ENCODE data around the gene WDR27.

WDR27 gene

DNA sequence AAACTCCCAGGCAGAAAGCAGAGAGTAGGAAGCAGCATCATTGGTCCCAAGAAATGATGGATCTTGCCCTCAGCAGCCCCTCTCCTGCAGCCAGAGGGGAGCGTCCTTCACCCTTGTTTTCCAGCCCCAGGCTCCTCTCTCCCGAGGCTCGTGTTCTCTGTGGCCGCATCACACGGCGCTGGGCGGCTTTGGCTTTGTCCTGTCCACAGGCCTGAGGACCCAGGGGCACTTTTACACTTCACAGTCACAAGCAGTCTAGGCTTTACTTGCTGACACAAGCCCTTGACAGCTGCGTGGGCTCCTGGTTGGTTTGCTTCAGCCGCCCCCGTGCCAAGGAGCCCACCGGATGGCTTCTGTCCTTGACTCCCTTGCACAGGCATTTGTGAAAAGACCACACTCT, 272.8 kb downstream of the WDR27 start:
- no peak for DNase-seq (ENCODE audit: low read depth)

DNA sequence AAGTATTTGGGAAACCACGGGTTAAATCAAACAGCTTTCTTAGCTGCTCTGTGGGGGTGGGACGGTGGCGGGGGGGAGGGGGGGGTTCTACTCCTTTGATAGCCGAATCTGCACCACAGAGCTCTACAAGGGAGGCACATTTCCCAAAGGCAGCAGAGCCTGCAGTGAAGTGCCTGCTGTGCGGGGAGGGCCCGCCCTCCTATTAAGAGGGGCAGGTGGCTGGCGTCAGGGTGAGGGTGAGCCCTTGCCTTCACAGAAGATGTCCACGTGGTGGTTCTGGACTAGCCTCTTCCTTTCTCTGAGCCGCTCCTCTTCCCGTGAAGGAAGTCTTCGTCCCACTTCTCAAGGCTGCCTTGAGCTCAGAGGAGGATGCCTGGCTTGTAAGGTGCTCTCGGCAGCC, 273.3 kb downstream of the WDR27 start:
- no peak for DNase-seq (ENCODE audit: low read depth)

DNA sequence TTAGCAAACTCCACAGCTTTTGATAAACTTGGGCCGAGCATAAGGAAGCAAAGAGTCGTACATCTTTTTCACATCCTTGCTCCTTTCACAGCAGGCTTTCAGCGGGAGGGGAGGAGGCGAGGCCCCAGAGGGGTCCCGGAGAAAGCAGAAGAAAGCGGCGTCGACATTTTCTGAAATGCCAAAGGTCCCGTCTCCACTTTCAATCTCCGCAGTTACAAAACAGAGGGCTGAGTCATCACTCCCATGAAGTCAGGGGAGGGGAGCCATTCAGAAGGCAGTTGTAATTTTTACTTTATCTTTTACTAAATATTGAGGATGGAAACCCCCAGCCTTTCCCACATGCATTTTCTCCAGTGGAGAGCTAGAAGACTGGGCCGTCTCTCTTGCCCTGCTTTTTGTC, 274.0 kb downstream of the WDR27 start:
- peak; percentile 71 for DNase-seq (ENCODE audit: low read depth)

DNA sequence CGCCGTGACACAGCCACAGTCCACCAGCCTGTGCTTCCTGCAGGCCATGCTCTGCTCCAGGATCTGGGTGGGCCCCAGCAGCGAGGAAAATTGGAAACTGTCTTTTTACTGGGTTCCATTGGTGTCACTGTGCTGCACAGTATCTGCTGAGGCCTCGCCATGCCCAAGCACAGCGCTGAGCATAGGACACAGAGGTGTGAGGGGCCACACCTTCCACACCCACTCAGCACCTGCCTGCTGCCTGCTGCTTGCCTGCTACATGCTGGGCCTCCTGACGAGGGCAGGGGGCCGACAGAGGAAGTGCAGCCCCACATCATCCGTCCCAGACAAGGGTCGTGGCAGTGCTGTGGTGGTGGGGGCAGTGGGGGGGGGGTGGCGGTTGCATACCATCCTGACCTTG, 275.2 kb downstream of the WDR27 start:
- no peak for DNase-seq (ENCODE audit: low read depth)

DNA sequence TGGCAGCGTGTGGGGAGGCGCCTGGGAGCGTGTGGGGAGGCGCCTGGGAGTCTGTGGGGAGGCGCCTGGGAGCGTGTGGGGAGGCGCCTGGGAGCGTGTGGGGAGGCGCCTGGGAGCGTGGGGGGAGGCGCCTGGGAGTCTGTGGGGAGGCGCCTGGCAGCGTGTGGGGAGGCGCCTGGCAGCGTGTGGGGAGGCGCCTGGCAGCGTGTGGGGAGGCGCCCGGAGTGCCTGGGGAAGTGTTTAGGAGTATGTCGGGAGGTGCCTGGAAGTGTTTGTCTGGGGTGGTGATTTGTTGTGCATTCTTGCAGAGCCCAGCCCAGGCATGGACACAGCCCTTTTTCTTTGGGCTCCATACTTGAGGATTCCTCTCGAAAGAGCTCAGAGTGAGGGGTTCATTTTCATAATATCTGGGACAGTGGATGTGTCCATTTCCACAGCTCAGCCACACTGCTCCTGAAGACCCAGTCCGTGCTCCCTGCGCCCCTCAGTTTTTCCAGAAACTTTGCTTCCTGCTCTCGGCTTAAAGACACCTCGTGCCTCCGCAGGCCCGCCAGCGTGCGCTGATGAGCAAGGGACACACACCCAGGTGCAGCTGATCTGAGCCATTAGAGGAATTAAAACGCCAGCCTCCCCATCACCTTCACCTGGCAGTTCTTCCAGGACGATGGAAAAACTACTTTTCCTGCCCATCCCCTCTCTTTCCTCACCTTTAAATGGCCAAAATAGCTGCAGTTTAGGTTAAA, 276.0 kb downstream of the WDR27 start:
- no peak for DNase-seq (ENCODE audit: low read depth)

DNA sequence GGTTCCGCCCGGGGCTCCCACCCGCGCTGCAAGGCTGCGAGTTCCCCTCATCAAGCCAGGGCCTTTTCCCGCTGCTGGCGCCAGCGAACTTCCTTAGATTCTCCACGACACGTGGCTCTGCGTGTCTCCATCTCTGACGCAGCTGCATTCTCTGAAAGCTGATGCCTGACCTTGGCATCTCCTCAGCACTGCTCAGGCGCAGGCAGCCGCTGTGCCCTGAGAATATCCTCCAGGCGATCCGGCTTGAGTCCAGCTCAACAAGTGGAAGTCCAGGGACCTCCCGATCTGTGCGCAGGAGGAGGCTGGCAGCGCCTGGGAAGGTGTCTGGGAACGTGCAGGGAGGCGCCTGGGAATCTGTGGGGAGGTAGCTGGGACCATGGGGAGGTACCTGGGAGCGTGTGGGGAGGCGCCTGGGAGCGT, 277.0 kb downstream of the WDR27 start:
- peak; percentile 88 for DNase-seq (ENCODE audit: low read depth)

DNA sequence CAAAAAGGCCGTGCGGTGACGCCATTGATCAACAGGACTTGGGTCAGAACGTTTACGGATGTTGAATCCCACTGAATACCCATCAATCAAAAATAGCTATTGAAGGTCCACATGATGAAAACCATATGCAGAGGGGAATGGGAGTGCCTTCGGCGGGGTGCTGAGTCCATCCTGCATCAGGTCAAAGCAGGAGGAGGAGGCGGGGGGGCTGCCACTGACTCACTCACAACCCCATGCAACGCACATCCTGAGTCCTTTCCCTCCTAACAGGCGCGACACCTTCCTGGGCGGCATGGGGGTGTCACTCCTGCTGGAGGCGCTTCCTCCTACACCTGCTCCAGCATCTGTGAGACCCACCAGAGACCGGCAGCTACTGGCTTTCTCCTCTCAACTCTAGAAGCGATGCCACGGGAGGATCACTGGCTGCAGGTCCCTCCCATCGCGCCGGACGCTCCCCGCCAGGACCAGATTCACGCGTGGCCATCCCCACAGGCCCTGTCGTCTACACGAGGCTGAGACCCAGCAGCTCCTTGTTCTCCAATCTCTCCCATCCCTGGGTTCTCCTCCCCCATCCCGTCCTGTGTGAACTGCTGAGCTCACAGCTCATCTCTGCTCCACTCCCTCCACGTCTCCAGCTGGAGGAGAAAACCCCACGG, 277.6 kb downstream of the WDR27 start:
- no peak for DNase-seq (ENCODE audit: low read depth)

DNA sequence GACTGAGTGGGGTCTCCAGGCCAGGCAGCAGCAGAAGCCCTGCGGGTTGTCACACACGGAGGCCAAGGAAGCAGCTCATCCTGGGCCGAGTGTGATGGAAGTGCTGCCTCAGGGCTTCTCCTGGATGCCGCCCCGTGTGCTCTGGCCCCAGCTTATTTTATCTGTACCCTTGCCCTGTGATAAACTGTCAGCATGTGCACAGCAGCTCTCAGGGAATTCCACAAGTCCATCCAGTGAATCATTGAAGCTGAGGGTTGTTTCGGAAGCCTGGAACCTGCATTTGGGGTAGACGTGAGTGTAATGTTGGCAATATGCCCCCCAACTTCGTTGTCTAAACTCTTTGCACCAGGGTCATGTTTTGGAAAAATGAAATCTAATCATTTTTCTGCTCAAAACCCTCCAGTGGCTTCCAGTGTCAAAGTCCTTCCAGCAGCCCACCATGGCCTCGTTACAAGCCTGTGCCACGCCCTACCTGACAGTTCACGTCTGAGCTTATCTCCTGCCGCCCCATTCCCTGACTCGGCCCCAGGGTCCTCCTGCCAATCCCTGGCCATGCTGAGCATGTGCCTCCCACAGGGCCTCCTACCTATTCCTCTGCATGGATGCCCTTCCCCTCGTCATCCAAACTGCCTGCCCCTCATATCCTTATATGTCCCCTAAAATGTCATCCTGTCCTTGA, 280.1 kb downstream of the WDR27 start:
- no peak for DNase-seq (ENCODE audit: low read depth)

DNA sequence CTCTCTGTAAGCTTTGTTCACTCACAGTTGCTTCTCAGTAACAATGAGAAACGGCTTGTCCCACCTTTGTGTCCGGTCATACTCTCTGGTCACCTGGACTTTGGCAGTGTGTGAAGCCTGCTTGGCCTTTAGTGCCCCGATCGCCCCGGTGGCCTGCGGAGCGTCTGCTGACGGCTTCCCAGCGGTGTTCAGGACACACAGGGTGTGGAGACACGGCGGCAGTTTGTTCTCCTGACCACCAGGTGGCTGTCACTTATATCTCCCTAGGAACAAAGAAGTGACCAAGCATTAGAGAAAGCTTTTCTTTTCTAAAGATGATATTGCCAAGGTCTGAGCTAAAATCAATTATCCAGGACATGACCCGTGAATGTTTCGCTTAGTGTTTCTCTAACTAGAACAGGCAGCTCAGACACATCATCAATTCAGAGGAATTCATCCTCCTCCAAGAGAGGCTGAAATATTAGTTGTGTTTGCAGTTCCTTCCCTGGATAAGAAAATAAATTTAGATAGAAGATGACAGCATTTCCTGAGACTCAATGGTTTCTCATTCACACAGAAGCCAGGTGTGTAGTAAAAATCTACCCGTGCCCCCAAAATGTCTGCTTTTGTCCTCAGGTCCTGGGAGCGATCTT, 280.8 kb downstream of the WDR27 start:
- no peak for DNase-seq (ENCODE audit: low read depth)

DNA sequence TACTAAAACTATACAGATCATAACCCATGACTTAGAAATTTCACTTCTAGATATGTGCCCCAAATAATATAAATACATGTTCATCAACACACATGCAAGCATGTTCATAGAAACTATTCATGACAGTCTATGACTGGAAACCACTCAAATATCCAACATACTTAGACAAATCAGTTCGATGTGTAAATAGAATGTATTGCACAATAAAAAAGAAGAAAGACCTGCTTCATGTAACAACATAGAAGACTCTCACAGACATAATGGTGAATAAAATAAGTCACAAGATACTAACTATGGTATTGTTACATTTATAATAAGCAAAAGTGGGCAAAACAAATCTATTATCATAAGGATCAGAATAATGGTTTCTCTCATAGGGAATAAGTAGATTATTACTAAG, 284.7 kb downstream of the WDR27 start:
- no peak for DNase-seq (ENCODE audit: low read depth)

DNA sequence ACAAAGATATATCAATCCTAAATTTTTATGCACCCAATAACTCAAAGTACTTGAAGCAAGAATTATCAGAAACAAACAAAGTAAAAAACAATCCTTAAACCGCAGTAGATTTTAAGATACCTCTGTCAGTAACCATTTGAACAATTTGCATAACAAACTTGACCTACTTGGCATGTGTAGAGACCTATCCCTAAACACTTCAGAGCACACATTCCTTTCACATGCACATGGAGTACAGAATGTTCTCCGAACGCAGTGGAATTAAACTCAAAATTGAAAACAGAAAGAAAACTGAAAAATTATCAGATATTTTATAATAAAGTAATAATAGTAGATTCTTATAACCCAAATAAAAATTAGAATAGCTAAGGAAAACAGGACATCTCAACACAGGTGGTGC, 285.6 kb downstream of the WDR27 start:
- no peak for DNase-seq (ENCODE audit: low read depth)

DNA sequence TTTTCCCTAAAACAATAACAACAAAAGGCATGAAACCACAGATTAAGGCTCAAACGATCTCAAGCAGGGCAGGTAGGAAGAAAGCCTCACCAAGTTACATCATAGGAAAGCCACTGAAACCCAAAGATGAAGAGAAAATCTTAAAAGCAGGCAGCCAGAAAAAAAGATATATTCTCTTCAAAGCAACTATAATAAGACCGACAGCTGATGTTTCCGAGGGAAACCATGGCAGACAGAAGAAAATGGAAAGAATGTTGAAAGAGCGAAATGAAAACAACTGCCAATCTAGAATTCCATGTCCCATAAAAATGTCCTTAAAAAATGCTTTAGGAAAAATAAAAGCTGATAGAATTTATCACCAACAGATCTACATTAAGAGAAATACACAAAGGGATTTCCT, 286.6 kb downstream of the WDR27 start:
- no peak for DNase-seq (ENCODE audit: low read depth)

DNA sequence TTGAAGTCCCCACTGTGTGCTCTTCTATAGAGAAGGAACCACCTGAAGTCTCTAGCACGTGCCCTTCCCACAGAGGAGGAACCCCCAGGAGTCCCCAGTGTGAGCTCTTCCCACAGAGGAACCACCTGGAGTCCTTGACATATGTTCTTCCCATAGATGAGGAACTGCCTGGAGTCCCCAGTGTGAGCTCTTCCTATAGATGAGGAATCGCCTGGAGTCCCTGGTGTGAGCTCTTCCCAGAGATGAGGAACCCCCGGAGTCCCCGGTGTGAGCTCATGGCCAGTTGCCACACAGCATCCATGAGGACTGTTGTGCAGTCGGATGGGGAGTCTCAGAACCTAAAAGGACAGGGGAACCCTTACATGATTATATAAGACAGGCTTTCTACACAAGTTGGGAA, 290.1 kb downstream of the WDR27 start:
- DNase-seq (ENCODE audit: low read depth) = no peak

DNA sequence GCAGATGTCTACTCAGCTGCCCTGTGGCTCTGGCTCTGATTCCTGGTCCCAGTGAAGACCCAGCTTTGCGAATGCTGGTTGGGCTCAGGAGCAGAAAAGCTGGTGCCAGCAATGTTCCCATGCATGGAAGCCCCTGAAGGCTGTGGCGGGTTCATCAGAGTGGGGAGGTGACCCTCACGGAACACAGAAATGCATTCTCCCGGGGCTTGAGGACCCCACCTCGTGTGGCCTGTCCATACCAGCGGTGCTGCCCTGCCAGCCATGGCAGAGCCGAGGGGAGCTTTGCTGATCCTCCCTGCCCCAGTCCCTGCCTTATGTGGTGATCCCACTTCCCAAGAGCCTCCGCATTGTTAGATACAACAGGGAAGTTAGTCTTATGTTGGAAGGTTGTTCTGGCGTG, 290.5 kb downstream of the WDR27 start:
- DNase-seq (ENCODE audit: low read depth) = no peak

DNA sequence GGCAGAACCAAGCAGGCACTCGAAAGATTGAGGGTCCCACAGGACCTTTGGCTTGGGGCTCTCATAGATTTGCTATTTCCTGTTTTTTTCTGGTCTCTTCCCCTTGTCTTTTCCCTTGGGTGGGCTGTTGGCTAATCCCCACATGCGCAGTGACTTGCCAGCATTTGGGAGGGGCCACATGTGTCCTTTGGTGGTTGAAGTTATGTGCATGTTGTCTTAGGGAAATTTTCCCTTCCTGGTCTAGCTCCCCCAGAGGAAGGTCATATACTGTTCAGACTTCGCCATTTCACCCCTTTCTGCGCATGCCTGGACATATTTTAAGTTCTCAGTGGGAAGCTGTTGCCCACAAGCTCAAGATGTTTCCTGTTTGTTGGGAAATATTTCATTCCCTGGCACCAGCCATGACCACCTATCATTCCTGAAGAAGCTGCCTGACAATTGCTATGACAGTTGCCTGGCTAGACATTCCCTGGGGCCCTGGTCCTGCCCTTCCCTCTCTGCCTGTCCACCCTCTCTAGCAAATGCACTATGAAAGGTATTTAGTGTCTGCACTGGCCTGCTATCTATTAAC, 292.0 kb downstream of the WDR27 start:
- peak; percentile 40 for DNase-seq (ENCODE audit: low read depth)

DNA sequence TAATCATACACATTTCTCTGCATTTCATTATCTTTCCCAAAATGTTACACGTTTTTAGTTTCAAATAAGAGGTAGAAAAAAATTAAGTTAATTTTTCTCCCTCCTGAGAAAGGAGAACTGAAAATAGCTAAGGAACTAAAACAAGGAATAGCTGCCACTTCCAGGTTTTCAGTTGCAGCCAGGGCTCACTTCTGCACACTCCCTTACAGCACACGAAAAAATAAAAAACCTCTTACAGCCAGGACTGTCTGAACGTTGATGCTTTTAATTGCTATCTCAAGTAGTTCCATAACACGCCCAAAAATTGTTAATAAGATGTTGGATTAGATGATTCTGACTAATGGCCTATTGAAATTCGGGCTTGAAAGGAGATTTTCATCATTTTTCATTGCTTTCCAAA, 294.5 kb downstream of the WDR27 start:
- DNase-seq (ENCODE audit: low read depth) = no peak

All from EH (cell line).